Breast epithelium (tissue), 3 donors: ENCODE data around the gene JMJD1C.

ENCODE experiments used
- POLR2AphosphoS5 ChIP-seq, 3 donors: sonication (generic); formaldehyde crosslinking; IDR thresholded peaks; one replicate each; pipeline ENCODE4 v1.6.1; 2017; ENCODE audit warnings: antibody characterized with exemption in 3 of 3
- TF ChIP-seq, protein P1 (sequence below), 3 donors: fragments of 450-650 bp; IDR thresholded peaks; one replicate each; pipeline ENCODE4 v1.5.1; 2016 to 2017; ENCODE audit warnings: antibody characterized with exemption in 3 of 3, mild to moderate bottlenecking in 3 of 3, moderate library complexity in 3 of 3

DNA sequence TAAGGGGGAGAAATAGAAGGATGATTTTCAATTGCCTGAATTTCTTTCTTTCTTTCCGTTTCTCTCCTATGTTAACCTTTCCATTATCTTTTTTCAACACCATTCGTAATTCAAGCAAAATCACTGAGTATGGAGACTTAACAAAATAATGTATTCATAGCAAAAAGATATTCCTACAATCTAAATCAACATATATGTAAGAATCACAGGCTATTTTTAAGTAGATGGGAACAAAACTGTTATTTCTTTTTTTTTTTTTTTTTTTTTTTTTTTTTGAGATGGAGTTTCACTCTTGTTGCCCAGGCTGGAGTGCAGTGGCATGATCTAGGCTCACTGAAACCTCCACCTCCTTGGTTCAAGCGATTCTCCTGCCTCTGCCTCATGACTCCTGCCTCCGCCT, 27.2 kb upstream of the JMJD1C start:
- TF ChIP-seq, protein P1, sequence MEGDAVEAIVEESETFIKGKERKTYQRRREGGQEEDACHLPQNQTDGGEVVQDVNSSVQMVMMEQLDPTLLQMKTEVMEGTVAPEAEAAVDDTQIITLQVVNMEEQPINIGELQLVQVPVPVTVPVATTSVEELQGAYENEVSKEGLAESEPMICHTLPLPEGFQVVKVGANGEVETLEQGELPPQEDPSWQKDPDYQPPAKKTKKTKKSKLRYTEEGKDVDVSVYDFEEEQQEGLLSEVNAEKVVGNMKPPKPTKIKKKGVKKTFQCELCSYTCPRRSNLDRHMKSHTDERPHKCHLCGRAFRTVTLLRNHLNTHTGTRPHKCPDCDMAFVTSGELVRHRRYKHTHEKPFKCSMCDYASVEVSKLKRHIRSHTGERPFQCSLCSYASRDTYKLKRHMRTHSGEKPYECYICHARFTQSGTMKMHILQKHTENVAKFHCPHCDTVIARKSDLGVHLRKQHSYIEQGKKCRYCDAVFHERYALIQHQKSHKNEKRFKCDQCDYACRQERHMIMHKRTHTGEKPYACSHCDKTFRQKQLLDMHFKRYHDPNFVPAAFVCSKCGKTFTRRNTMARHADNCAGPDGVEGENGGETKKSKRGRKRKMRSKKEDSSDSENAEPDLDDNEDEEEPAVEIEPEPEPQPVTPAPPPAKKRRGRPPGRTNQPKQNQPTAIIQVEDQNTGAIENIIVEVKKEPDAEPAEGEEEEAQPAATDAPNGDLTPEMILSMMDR (IDR thresholded peaks at IDR 0.05): no peak
- no peak for TF ChIP-seq POLR2AphosphoS5 (IDR thresholded peaks at IDR 0.05)
